Hepatocyte (in vitro differentiated cells): ENCODE measurements around the gene RIPOR2.

ENCODE experiments used
- EZH2 ChIP-seq: fragments of 200-600 bp; sonication (generic); IDR thresholded peaks from 2 replicates; pipeline ENCODE4 v1.6.1; 2016; ENCODE audit warnings: antibody characterized with exemption, mild to moderate bottlenecking, borderline replicate concordance
- TF ChIP-seq, protein P1 (sequence below): fragments of 200-600 bp; sonication (generic); IDR thresholded peaks from 2 replicates; pipeline ENCODE4 v1.5.1; 2016; ENCODE audit warnings: antibody characterized with exemption, mild to moderate bottlenecking; ENCODE audit not compliant: poor library complexity

DNA sequence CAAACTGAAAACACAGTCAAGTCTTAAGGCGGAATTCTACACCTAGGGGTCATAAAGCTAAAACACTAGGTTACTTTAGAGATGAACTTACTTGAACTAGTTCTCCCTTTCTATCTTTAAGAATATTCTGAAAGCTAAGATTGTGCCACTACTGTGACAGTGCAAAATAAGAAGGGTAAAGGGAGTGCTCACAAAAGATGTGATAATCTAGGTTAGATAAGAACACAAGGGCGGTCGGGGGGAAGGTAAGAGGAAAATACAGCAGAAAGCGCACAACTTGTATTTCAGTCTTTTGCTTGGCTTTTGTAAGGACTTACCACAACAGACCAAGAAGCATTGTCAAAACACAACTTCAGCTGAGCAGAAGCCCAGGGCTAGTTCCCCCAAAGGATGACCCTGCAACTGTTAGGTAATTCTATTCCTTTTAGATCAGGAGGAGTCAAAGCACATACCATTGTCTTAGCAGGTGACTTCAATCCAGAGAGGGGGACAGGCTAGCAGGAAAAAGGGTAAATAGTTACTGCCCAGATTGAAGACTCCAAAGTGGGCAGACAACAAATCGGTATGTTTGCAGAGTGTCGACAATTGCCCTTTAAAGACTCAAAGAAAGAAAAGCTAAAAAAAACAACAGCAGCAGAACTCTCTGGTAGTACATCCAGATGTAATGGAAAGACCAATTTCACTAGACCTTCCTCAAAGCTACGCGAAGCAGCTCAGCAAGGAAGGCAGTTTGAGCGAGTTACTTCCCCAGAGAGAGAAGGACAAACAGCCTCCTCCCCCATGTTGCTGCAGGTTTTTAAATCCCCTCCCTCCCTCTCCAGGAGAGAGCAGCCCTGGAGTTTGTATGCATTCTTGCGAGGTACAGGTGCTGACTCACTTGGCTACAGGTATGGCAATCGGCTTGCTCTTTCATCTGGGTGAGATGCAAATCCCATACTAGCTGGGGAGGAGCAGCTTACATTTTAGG is 59.0 kb downstream of the RIPOR2 start:
- TF ChIP-seq, protein P1, sequence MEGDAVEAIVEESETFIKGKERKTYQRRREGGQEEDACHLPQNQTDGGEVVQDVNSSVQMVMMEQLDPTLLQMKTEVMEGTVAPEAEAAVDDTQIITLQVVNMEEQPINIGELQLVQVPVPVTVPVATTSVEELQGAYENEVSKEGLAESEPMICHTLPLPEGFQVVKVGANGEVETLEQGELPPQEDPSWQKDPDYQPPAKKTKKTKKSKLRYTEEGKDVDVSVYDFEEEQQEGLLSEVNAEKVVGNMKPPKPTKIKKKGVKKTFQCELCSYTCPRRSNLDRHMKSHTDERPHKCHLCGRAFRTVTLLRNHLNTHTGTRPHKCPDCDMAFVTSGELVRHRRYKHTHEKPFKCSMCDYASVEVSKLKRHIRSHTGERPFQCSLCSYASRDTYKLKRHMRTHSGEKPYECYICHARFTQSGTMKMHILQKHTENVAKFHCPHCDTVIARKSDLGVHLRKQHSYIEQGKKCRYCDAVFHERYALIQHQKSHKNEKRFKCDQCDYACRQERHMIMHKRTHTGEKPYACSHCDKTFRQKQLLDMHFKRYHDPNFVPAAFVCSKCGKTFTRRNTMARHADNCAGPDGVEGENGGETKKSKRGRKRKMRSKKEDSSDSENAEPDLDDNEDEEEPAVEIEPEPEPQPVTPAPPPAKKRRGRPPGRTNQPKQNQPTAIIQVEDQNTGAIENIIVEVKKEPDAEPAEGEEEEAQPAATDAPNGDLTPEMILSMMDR = no peak
- TF ChIP-seq EZH2 = no peak
